NCI-H446 treated with DMSO at 0.1 percent for 48 hours (cell line): ENCODE measurements around the gene CDADC1.
"Not testable (repeated sequence)": the region's sequence is repeated elsewhere in the genome, so short reads cannot be mapped to it uniquely, and the experiment has no call there.

Source experiments
- DNase-seq: peaks from one replicate; lab custom pipeline; 2025; lab: John Stamatoyannopoulos, UW

CDADC1 gene

DNA sequence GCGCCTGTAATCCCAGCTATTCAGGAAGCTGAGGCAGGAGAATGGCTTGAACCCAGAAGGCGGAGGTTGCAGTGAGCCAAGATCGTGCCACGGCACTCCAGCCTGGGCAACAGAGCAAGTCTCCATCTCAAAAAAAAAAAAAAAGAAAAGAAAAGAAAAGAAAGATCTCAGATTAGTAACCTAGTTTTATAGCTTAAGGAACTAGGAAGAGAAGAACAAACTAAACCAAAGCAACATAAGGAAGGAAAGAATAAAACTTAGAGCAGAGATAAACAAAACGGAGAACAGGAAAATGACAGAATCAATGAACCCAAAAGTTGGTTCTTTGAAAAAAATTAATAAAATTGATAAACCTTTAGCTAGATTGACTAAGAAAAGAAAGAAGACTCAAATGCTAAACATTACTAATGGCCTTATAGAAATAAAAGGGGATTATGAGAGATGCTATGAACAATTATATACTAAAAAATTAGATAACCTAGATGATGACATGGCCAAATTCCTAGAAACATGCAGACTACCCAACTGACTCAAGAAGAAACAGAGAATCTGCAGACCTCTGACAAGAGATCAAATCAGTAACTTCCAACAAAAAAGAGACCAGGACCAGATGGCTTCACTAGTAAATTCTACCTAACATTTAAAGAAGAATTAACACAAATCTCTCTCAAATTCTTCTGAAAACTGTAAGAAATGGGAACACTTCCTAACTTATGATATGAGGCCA is 68.2 kb downstream of the CDADC1 start:
- no peak for DNase-seq

DNA sequence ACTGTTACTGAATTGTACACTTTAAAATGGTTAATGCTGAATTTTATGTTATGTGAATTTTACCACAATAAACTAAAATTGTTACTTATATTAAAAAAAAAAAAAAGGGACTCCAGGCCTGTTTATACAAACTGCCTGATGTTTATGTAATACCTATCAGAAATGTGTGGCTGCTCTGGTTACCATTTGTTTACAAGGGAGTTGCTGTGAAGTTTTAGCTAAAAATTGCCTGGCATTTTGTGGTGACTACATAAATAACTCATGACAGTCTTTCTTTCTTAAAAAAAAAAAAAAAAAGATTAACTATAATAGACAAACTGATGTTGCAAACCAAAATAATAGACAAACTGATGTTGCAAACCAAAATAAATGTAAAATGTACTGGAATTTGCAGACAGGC is 71.8 kb downstream of the CDADC1 start:
- no peak for DNase-seq

DNA sequence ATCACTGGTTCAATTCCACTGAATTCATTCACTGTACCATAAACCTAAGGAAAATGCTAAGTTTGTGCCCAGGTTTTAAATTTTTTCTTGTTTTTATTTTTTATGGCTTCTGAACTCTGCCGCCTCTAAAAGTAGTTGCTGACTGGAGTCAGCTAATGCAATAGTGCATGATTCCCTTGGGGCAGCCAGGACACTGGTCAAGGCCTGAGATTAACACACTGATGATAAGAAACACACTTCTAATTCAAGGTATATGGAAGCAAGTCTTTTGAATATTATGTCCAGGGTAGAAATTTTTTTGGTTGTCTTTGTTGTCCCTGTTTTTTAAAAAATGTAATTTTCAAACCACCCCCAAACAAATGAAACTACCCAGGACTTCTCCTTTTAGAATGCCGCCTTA is 72.2 kb downstream of the CDADC1 start:
- no peak for DNase-seq

DNA sequence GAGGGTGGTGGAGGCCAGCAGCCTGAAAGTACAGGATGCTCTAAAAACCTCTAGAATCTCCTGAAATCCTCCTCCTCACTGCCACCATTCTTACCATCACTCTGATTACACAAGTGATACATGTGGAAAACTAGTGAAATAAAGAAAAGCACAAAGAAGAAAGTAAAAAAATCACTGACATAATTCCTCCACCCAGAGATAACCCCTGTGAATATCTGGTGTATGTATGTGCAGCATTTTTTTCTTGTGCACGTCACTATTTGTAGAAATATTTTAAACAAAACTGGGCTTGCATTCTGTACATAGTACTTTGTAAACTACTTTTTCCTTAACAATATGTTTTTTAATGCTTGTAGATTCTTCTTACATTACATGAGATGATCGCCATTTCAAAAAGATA is 73.2 kb downstream of the CDADC1 start:
- DNase-seq: no peak

GRCh38 chr13:49322702-49323101 is 75.0 kb downstream of the CDADC1 start:
- no peak for DNase-seq

DNA sequence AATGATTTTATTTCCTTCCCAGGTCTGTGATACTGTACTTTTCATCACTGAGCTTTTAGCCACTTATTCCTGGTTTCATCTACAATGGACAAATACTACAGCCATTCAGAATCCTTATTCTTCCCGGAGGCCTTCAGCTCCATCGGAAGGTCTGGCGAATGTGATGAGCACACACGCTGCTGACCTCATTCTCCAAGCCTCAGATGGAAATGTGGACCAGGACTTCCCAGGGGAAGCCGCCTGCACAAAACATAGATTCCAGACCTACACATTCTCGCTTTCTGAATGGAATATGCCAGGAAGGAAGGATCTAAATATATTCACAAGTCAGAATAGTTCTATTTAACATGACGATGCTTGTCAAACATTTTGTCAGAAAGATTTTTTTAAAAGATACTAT is 75.6 kb downstream of the CDADC1 start:
- no peak for DNase-seq

- DNase-seq: no peak
Observed at GRCh38 chr13:49326222-49326917, 78.6 kb downstream of the CDADC1 start.

- not testable (repeated sequence) for DNase-seq
Observed at GRCh38 chr13:49327145-49327544, 79.4 kb downstream of the CDADC1 start.

DNA sequence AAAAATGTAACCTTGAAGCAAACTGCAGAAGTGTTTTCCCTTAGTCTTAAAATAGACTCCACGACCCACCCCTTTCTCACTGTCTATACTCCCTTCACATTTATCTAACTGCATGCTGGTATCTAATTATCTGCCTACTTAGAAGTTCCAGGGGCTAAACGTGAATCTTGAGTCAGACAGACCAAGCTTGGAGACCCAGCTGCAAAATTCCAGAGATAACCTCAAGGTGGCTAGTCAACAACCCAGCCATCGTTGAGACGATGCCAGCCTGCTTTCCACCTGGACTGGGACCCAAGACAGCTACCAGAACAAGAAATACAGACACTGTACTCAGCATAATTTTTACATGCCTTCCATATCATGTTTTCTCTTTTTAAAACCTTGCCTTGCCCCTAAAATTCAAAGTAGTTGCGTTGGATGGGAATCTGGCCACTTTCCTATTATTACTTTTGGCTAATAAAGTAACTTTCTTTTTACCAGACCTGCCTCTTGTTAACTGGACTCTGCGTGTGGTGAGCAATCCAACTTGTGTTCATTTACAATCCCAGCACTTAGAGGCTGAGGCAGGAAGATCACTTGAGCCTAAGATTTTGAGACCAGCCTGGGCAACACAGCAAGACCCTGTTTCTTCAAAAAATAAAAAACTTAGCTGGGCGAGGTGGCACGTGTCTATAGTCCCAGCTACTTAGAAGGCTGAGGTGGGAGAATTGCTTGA is 82.3 kb downstream of the CDADC1 start:
- DNase-seq: no peak

- no peak for DNase-seq
Observed at GRCh38 chr13:49330546-49330864, 82.8 kb downstream of the CDADC1 start.

DNA sequence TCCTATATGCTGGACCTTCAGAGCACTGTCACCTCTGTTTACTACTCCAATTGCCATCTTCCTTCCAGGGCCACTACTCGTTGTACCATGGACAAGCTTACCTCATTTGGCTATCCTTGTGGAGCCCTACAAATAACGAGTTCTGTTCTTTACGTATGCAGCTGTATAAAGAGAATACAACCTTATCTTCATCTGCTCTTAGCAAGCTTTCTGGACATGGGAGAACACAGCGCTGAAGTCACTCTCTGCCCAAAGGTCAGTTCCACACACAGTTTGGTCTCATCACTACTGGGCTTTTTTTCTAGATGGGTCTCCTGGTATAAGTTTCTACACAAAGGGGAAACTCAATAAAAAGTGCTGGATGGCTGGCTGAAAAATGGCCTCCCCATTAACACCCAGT is 88.9 kb downstream of the CDADC1 start:
- no peak for DNase-seq

GRCh38 chr13:49340161-49340560 is 92.4 kb downstream of the CDADC1 start:
- DNase-seq: no peak

GRCh38 chr13:49341517-49341916 is 93.8 kb downstream of the CDADC1 start:
- no peak for DNase-seq

GRCh38 chr13:49341941-49342340 is 94.2 kb downstream of the CDADC1 start:
- no peak for DNase-seq

- no peak for DNase-seq
Observed at GRCh38 chr13:49342454-49342853, 94.7 kb downstream of the CDADC1 start.
